Stimulated activated CD4-positive, alpha-beta T cell treated with anti-CD3 and anti-CD28 coated beads, TNF-alpha, amount 100 ng/mL, for 4 hours (primary cell): Measurements from ENCODE around the gene MYO1D.

Source experiments
- DNase-seq, 3 experiments: peaks; one replicate each; pipeline ENCODE4 v3.0.0-alpha.2; 2020; ENCODE audit warnings: low read depth in 3 of 3

MYO1D gene

GRCh38 chr17:32504166-32504990 is 372.5 kb downstream of the MYO1D start:
- DNase-seq: no peak

GRCh38 chr17:32503251-32504165 is 373.4 kb downstream of the MYO1D start:
- no peak for DNase-seq

GRCh38 chr17:32502710-32503109 is 374.2 kb downstream of the MYO1D start:
- no peak for DNase-seq

- no peak for DNase-seq
Observed at GRCh38 chr17:32502013-32502412, 374.9 kb downstream of the MYO1D start.

GRCh38 chr17:32498391-32498790 is 378.5 kb downstream of the MYO1D start:
- no peak for DNase-seq

- DNase-seq: no peak
Observed at GRCh38 chr17:32497431-32498205, 379.3 kb downstream of the MYO1D start.

- no peak for DNase-seq
Observed at GRCh38 chr17:32496395-32497073, 380.4 kb downstream of the MYO1D start.

- no peak for DNase-seq
Observed at GRCh38 chr17:32495359-32496231, 381.3 kb downstream of the MYO1D start.

- DNase-seq: no peak
Observed at GRCh38 chr17:32494621-32495358, 382.1 kb downstream of the MYO1D start.

- DNase-seq: no peak
Observed at GRCh38 chr17:32493976-32494513, 382.9 kb downstream of the MYO1D start.

- no peak for DNase-seq
Observed at GRCh38 chr17:32493571-32493970, 383.4 kb downstream of the MYO1D start.

- DNase-seq: no peak
Observed at GRCh38 chr17:32492648-32493289, 384.2 kb downstream of the MYO1D start.

GRCh38 chr17:32492264-32492589 is 384.7 kb downstream of the MYO1D start:
- DNase-seq: no peak

GRCh38 chr17:32491371-32492263 is 385.3 kb downstream of the MYO1D start:
- no peak for DNase-seq

- DNase-seq: no peak
Observed at GRCh38 chr17:32490101-32490482, 386.8 kb downstream of the MYO1D start.

GRCh38 chr17:32489320-32490100 is 387.4 kb downstream of the MYO1D start:
- no peak for DNase-seq

- DNase-seq: no peak
Observed at GRCh38 chr17:32488604-32489180, 388.2 kb downstream of the MYO1D start.
